HPDE6-E6E7 (cell line): ENCODE data around the gene ZBTB40.

ENCODE experiments used
- DNase-seq: peaks from one replicate; pipeline ENCODE4 v3.0.0; 2011; ENCODE audit warnings: missing footprints; ENCODE audit errors: extremely low spot score

The ZBTB40 gene

DNA sequence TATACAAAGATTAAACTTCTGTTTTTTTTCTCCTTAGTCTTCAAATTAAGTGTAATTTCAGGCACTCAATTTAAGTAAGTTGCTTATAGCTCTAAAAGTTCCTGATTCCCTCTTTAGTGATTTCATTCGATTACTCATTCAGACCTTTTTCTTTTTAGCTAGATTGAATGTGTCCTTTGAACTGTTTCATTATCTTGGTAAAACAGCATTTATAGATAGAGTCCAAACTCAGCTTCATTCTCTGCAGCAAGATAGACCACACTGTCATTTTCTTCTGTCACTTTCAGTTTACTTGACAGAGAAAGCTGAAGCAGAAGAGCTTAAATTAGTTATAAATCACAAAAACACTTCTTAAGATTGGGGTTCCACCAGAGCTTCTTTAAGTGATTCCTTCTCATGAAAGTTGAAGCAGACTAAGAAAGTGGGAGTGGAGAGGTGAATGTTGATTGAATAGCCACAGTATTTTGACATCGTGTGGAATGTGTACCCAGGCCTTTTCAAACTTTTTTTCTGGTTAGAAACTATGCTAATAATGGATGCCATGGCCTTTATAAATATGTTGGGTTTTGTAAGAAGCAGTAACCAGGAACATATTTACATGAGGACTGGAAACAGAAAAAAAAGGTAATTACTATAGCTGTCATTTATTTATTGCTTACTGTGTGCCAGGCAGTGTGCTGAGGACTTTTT, 52.2 kb downstream of the ZBTB40 start:
- DNase-seq, result no peak

DNA sequence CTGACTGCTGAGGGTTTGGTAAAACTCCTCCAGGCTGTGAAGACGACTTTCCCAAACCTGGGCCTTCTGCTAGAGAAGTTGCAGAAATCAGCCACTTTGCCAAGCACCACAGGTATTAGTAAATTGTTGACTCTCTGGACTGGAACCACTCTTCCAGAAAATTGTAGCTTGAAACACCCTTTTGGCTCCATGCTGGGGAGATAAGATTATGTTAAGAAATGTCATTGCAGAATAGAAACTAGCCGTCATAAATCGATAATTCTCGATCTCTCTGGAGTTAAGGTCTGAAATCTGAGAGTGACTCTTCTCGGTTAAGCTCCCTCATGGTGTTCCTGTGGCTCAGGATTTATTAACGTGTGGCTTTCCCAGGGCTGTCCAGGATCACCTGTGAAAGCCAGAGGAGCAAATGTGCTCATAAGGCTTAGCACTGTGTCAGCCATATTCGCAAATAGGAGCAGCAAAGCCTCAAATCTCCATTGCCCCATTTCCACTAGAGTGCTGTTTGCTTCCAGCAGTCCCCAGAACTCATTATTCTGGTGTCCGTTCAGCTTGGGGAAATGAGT, 54.6 kb downstream of the ZBTB40 start:
- DNase-seq, result no peak

DNA sequence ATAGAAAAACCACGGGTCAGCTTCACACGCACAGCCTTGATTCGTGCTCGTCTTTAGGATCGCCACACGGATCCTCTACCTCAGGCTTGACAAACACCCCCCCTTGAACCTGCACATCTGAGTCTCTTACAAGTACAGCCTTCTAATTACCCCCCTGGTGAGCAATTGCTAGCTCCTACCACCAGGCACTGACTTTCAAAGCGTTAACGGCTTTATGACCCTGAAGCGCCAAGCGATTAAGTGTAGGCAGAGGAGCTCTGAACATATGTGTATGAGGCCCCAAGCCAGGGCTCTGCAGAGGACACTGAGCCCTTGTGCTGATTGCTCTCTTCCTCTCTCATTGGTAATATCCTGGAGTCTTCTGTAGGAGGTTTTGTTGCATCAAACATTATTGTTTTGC, 55.9 kb downstream of the ZBTB40 start:
- DNase-seq, result no peak

DNA sequence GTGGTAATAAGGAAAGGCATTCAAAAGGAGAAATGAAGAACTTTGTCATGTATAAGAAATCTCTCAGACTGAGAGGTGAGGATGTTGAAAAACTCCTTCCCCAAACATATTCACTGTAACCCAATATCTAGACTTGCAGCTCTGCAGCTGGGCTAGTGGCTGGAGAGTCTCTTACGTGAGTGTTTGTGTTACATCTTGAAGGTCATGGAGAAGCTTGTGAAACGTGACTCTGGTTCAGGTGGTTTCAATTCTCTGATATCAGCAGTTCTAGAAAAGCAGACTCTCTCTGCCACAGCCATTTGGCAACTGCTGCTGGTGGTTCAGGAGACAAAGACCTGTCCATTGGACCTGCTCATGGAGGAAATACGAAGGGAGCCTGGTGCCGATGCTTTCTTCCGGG, 56.7 kb downstream of the ZBTB40 start:
- DNase-seq, result no peak

DNA sequence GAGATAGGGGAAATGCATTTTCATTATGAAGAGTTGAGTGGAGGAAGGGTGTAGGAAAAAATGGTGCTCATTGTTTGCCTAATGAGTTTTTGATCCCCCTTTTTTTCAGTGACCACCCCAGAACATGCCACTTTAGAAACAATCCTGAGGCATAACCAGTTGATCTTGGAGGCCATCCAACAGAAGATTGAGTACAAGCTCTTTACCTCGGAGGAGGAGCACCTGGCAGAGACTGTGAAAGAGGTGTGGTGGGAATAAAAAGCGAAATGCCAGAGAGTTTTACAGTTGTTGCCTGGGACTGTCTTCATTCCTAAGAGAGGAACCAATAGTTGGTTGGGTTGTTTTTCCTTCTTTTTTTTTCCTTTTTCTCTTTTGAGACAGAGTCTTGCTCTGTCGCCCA, 57.3 kb downstream of the ZBTB40 start:
- no peak for DNase-seq

DNA sequence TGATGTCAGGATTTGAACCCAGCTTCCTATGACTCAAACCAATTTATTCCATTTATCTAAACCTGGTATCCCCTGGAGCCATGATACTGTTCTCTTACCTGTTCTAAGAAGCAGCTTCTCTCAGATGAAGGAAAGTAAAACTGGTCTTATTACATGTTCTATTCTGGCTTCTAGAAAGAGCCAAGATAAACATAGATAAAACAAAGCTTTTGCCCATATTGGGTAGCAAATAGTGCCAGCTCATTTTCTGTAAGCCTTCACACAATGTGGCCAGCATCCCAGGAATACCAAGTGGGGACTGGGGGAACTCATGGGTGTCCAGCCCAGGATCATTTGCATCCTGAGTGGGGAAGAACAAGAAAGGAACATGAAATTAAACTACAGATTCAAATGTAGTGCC, 58.2 kb downstream of the ZBTB40 start:
- no peak for DNase-seq

DNA sequence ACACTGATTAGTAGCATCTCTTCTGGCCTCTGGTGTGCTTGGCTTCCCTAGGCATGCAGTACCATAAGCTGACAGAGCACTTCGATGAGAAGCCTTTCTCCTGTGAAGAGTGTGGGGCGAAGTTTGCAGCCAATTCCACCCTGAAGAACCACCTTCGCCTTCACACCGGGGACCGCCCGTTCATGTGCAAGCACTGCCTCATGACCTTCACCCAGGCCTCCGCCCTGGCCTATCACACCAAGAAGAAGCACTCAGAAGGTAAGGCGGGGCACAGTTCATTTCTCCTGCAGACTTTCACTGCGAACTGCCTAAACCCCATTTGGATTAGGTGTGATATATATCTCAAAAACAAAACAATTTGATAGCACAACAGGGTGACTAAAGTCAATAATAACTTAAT, 61.2 kb downstream of the ZBTB40 start:
- DNase-seq, result no peak

DNA sequence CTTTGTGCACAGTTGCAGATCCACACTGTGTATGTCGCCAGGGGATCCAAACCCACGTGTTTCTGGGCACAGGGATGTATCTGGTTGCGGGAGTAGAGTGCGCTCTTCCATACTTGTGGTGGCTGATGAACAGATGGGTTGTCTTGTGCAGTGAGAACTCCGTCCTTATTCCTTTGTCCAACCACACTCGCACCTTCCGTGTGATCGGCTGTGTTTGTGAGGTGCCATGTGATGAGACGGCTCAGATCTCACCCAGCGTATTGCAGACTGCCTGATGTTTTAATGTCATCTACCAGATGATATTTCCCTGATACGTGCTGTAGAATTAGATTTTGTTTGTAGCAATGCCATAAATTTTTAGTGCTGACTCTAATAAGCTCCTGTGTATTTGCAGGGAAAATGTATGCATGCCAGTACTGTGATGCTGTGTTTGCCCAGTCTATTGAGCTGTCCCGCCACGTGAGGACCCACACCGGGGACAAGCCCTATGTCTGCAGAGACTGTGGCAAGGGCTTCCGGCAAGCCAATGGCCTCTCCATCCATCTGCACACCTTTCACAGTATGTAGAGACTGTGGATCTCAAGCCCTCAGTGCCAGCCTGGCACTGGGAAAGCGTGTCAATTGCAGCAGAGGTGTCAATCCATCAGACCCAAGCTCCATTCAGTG, 65.4 kb downstream of the ZBTB40 start:
- no peak for DNase-seq

DNA sequence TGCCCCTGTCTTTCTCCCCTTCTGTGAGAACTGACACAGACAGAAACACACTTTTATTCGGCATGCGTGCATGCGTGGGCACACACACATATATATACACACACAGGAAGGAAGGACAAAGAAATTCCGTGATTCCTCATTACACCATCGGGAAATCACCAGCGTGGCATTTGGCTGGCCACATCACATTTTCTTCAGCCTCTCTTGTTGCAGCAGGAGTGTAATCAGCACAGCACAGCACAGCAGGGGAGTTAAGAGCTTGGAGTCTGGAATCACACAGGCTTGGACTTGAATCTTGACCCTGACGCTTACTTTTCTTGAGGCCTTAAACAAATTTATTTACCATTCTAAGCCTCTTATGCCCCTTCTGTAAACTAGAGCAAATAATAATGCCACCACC, 66.3 kb downstream of the ZBTB40 start:
- no peak for DNase-seq

DNA sequence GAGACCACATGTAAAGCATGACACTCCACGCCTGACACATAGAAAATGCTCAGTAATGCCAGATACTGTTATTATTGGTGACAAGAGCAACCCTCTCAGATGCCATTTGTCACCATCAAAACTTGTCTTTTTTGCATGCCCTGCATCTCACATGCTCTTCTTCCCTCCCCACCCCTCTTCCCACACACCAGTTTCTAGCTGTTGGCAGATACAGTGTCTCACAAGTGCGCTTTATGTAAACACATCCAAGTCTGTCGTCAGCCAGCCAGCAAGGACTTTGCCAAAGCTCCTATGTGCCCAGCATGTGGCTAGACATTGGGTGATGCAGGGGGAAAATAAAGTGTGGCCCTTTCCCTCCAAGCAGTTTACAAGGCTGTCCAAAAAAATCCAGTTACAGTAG, 66.7 kb downstream of the ZBTB40 start:
- no peak for DNase-seq

DNA sequence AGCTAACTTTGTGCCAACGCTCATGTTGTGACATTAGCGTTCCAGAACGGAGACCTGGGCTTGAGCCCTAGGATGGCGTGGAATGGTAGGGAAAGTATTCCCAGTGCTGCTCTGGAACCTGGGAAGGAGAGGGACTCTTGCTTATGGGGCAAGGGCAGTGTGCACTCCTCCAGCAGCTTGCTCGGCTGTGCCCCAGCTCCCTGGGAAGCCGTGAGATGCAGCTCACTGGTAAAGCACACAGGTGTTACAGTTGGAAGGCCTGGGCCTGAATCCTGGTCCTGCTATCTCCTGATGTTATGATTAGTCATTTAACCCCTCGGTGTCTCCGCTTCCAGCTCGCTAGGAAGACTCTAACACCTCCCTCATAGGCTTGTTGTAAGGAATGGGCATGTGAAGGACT, 69.2 kb downstream of the ZBTB40 start:
- no peak for DNase-seq

DNA sequence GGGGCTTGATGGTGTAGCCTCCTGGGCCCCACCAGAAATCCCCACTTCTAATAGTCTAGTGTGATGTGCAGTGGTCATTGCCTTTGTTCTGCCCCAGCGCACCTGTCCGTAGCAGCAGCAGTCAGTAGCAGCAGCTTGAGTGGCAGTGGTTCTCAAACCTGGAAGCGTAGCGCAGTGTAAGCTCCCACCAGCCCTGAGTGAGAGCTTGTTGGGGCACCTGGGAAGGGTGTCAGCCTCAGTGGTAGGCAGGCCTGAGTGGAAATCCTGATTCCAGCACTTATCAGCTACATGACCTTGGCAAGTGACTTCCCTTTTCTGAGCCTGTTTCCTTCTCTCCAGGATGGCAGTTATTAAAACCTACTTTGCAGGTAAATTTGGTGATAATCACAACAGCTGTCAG, 70.0 kb downstream of the ZBTB40 start:
- DNase-seq, result no peak

DNA sequence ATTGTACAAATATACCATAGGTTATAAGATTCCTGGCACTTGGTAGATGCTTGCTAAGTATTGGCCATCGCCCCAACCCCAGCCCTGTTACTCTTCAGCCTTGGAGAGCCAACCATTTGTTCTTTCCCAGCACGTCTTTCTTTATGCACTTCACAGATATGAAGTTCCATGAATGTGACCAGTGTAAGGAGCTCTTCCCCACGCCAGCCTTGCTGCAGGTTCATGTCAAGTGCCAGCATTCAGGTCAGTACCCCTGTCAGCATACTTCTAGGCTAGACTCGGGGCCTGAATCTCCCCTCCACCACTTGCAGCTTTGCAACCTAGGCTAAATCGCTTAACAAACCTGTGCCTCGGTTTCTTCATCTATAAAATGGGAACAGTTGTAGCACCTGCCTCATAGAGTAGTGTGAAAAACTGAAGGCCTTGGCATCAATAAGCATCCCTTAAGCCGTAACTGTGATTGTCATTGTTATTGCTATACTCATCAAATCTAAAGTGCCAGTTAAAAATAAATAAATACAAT, 70.6 kb downstream of the ZBTB40 start:
- DNase-seq, result no peak

DNA sequence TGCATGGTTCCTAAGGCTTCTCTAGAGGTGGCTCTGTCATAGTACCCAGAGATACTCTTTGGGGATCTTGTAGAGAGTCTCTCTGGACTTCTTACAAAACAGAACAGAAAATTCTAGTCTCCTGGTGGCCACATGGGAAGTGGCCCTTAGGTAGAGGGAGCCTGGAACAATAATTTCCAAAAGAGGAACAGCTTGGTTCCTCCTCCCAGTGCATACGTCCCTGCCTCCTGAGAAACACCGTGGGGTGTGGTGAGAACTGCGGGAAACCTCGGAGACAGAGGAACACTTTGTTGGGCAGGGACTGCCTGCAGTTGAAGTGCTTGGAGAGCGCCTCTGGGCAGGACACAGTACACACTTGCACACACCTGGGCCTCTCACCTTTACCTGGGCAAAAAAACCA, 72.8 kb downstream of the ZBTB40 start:
- no peak for DNase-seq

DNA sequence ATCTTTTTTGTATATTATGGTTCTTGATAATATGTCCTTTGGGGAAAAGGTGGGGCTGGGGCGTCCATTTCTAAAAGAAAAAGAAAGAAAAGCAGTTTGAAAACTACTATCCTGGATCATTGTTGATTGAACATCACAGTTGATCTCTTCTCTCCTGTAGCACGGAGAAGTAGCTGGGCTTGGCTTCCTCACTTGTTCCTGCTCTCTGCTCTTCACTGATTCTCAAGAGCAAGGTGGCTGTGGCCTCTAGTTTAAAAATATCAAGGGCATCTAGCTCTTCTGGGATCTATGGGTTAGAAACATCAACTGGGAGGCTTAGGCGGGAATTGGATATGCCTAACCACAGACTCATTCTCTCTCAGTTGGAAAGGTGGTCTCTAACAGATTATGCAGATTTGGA, 73.6 kb downstream of the ZBTB40 start:
- no peak for DNase-seq

DNA sequence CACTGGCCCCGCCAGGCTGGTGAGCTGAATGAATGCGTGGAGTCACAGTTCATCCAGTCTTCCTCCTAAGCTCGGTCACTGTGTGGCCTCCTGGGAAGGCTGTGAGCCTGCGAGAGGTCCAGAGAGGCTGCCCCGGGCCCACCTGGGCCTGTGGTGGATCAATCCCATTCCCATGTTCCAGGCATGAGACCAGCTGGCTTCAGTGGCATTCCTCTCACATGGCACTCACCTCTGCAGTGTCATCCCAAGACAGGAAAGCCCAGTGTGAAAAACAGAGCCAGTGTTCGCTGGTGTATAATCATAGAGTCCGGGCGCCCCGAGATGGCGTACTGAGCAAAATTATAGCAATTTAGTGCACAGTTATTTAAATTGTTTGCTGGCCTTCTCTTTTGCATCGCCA, 74.0 kb downstream of the ZBTB40 start:
- DNase-seq, result no peak

DNA sequence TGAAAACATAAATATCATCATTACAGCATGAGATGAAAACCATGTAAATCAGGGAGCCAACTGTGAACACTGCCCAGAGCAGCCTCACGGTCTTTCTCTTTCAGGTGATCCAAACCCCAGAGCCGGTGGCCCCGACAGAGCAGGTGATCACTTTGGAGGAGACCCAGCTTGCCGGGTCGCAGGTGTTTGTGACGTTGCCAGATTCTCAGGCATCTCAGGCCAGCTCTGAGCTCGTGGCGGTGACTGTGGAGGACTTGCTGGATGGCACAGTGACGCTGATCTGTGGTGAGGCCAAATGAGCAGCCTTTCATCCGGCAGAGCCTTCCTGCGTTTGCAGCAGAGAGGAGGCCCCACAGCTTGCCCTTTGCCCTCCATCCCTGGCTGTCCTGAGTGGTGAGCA, 74.4 kb downstream of the ZBTB40 start:
- no peak for DNase-seq

DNA sequence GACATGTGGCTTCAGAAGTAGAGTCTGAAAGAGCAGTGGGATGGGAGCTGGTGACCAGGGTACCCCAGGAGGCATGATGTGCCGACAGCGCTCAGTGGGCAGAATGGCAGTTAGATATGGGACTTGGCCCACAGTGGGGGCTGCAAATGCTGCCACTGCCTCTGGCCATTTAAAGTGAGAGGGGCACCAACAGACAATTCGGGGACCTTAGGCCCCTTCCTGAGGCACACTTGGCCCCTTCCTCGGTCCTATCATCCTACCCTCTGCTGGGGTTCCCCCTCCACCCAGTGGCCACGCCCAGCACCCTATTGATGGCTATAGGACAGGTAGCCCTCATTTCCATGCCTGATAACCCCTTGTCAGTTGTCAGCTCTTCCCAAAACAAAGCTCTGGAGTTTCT, 75.0 kb downstream of the ZBTB40 start:
- DNase-seq, result no peak

DNA sequence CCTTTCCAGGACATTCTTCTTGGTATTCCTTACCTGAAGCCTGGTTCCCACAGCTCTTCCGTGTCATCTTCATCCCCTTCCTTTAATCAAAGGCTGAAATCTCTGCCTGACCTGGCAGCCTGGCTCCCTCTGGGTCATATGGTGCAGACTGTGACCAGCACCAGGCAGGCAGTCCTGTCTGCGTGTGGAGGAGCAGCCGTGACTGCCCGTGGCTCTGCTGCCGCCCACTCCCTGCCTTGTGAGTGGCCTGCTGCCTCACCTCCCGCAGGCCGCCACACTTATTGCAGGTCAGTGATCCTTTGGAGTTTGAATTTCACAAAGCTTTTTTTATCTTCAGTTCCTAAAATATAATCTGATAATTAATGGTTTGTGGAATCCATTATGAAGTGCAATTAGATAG, 75.5 kb downstream of the ZBTB40 start:
- no peak for DNase-seq

DNA sequence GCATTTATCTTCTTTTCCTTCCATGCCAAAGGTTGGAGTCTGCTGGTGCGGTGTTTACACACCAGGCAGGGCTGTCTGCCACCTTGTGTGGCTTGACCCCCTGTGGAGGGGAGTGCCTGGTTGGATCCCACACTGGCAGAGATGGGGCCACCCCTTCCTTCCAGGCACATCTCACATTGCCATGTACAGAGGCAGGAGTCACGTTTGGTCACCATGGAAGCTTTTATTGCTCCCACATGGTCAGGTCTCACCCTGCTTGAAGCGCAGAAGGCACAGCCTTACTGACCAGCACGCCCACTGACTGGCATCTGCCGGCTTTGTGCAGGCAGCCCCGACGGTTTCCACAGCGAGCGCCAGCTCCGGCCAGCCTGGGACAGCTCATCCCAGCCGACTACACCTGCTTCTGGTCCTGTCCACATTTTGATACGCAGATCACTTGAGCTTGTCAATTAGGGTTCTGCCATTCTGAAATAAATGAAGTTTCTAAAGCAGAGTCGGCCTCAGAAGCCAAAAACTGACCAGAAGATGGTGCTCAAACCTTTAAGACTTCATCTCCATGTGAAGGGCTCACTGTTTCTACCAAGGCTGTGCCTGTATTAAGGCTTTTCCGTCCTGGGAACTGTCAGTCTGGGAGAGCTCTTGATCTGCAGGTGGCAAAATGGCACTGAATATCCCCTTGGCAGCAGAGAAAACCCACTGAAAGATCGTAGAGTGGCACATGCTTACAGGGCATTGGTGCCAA, 76.1 kb downstream of the ZBTB40 start:
- DNase-seq, result no peak

DNA sequence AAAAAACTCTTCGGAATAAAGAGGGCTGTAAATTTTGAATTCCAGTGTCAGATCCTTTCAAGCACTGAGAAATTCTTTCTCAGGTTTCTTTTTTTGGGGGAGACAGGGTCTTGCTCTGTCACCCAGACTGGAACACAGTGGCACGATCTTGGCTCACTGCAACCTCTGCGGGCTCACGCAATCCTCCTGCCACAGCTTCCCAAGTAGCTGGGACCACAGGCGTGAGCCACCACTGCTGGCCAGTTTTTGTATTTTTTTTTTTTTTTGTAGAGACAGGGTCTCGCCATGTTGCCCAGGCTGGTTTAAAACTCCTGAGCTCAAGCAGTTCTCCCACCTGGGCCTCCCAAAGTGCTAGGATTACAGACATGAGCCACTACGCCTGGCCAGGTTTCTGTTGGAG, 76.8 kb downstream of the ZBTB40 start:
- DNase-seq, result no peak

DNA sequence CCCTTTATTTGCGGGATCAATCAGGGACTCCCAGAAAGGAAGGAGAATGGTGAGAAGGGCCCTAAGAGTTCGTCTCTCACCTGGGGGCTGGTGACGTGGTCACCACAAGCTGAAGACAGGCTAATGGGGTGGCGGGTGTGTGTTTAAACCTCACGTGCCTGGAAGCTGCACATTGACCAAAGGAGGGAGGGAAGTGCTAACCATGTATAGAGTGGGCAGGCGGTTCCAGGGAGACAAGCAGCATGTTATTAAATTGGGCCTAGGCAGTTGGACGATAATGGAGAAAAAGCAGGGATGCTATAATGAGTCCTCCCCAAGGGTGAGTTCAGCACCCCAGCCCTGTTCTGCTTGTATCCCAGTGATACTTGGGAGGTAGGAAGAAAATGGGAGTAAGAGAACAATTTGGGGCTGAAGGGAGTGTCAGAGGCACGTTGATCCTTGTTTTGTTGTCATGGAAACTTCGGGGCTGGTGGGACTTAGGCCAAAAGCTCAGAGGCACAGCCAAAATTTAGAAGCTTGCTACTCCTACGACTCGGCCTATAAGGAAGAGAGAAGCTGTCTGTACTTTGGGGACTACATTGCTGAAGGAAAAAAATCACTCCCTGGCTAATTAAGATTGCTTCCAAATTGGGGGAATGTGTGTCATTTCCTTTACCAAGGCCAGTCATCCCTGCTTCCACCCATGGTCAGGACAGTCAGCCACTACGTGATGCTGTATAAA, 78.4 kb downstream of the ZBTB40 start:
- DNase-seq, result no peak
